Peyer's patch (tissue), 4 donors: ENCODE measurements around the gene LIFR. TPM values are rescaled to one million over a fixed set of nuclear protein-coding genes. Genes with fewer than 3 reads are reported as not detected.

Experiments used
- DNase-seq, 3 donors: peaks; one replicate each; pipeline ENCODE4 v3.0.0-alpha.2; 2017 to 2019
- H3K27ac ChIP-seq, 4 donors: fragments of 200-600 bp; sonication (generic); one replicate each; pipeline ENCODE4 v1.5.1; 2016 to 2019
- H3K27me3 ChIP-seq, 2 donors: fragments of 200-600 bp; sonication (generic); one replicate each; pipeline ENCODE4 v1.5.1; 2019
- H3K36me3 ChIP-seq, 3 donors: fragments of 200-600 bp; sonication (generic); one replicate each; pipeline ENCODE4 v1.5.1; 2016 to 2019
- H3K4me1 ChIP-seq, 4 donors: fragments of 200-600 bp; sonication (generic); one replicate each; pipeline ENCODE4 v1.5.1; 2016 to 2019
- H3K4me3 ChIP-seq, 4 donors: fragments of 200-600 bp; sonication (generic); 1 replicate in 3 of 4; 2 replicates in 1 of 4; pipeline ENCODE4 v1.5.1; 2016 to 2019; ENCODE audit warnings: mild to moderate bottlenecking in 1 of 4
- H3K9me3 ChIP-seq, 4 donors: fragments of 200-600 bp; sonication (generic); one replicate each; pipeline ENCODE4 v1.5.1; 2016 to 2019; ENCODE audit warnings: mild to moderate bottlenecking in 1 of 4
- POLR2A ChIP-seq, 2 donors: fragments of 450-650 bp; IDR thresholded peaks; one replicate each; pipeline ENCODE4 v1.5.1; 2017; ENCODE audit warnings: antibody characterized with exemption in 2 of 2, mild to moderate bottlenecking in 2 of 2, moderate library complexity in 2 of 2
- total RNA-seq, 4 donors: library from RNA; depleted of rRNA; stranded (reverse); fragments of >200 nt; gene quantifications; one replicate each; pipeline ENCODE4 v1.1.0, GENCODE V29; 2016
- TF ChIP-seq, protein P1 (sequence below), 6 experiments: fragments of 450-650 bp in 4 of 6; fragments of 200-600 bp in 2 of 6; sonication (generic) in 1 of 6; IDR thresholded peaks; one replicate each; pipeline ENCODE4 v1.5.1; 2017 to 2019; ENCODE audit warnings: antibody characterized with exemption in 6 of 6, mild to moderate bottlenecking in 3 of 6, moderate library complexity in 1 of 6

Gene LIFR
- total RNA-seq, 4 donors from 2014 or later, result 10.7 to 98.2 (median 19.9) TPM

GRCh38 chr5:38479315-38479904, 77.0 kb downstream of the LIFR start:
- no peak for DNase-seq
- no peaks in the 10 kb centered on the region for H3K36me3 ChIP-seq
- H3K4me1 ChIP-seq, result no peaks in the 10 kb centered on the region
- no peak overlapping the region for H3K27ac ChIP-seq
- TF ChIP-seq POLR2A (IDR thresholded peaks at IDR 0.05), result no peak
- TF ChIP-seq, protein P1, sequence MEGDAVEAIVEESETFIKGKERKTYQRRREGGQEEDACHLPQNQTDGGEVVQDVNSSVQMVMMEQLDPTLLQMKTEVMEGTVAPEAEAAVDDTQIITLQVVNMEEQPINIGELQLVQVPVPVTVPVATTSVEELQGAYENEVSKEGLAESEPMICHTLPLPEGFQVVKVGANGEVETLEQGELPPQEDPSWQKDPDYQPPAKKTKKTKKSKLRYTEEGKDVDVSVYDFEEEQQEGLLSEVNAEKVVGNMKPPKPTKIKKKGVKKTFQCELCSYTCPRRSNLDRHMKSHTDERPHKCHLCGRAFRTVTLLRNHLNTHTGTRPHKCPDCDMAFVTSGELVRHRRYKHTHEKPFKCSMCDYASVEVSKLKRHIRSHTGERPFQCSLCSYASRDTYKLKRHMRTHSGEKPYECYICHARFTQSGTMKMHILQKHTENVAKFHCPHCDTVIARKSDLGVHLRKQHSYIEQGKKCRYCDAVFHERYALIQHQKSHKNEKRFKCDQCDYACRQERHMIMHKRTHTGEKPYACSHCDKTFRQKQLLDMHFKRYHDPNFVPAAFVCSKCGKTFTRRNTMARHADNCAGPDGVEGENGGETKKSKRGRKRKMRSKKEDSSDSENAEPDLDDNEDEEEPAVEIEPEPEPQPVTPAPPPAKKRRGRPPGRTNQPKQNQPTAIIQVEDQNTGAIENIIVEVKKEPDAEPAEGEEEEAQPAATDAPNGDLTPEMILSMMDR (IDR thresholded peaks at IDR 0.05), result no peak
- H3K4me3 ChIP-seq, result no peak overlapping the region
- no peaks in the 10 kb centered on the region for H3K9me3 ChIP-seq
- H3K27me3 ChIP-seq, result no peaks in the 10 kb centered on the region

GRCh38 chr5:38478878-38479277, 77.6 kb downstream of the LIFR start:
- Histone ChIP-seq H3K36me3 (no peaks in the 10 kb centered on the region), H3K4me1 (no peaks in the 10 kb centered on the region), H3K27ac (no peak overlapping the region), H3K27me3 (no peaks in the 10 kb centered on the region), H3K9me3 (no peaks in the 10 kb centered on the region), H3K4me3 (no peak overlapping the region)
- TF ChIP-seq, protein P1 (IDR thresholded peaks at IDR 0.05), result no peak
- no peak for TF ChIP-seq POLR2A (IDR thresholded peaks at IDR 0.05)
- DNase-seq, result no peak

- H3K27me3 ChIP-seq, result no peaks in the 10 kb centered on the region
- no peak for DNase-seq
- H3K36me3 ChIP-seq, result no peaks in the 10 kb centered on the region
- H3K4me1 ChIP-seq, result no peaks in the 10 kb centered on the region
- TF ChIP-seq, protein P1 (IDR thresholded peaks at IDR 0.05), result no peak
- TF ChIP-seq POLR2A (IDR thresholded peaks at IDR 0.05), result no peak
- H3K9me3 ChIP-seq, result no peaks in the 10 kb centered on the region
- no peak overlapping the region for H3K27ac ChIP-seq
- no peak overlapping the region for H3K4me3 ChIP-seq
Observed at GRCh38 chr5:38478166-38478565, 78.3 kb downstream of the LIFR start.

DNA sequence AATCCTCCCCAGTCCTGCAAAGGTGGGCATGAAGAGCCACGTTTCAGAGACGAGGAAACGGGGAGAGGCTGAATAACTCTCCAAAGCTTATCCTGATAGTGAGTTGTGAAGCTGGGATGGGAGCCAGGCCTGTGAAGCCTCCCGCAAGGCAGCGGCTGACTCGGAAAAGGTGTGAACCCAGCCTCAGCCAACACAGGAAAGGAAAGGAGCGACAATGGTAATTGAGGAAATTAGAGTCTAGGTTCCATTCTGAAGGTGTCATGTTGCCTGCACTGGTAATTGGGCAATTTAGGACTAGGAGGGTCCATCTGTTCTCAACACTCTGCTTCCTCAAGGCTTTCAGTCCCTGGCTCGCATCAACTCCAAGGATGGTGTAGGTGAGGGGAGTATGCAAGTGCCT, 83.4 kb downstream of the LIFR start:
- H3K27ac ChIP-seq, result no peak overlapping the region
- no peak for TF ChIP-seq POLR2A (IDR thresholded peaks at IDR 0.05)
- TF ChIP-seq, protein P1 (IDR thresholded peaks at IDR 0.05), result no peak
- no peak for DNase-seq

GRCh38 chr5:38472541-38472940, 83.9 kb downstream of the LIFR start:
- Histone ChIP-seq H3K27ac (no peak overlapping the region), H3K9me3 (no peaks in the 10 kb centered on the region), H3K36me3 (no peaks in the 10 kb centered on the region), H3K27me3 (no peaks in the 10 kb centered on the region), H3K4me3 (no peak overlapping the region), H3K4me1 (peaks cover 0 to 14% (median 0%) of the 10 kb centered on the region in 4 donors)
- no peak for TF ChIP-seq POLR2A (IDR thresholded peaks at IDR 0.05)
- TF ChIP-seq, protein P1 (IDR thresholded peaks at IDR 0.05), result no peak
- no peak for DNase-seq

More for the DNA sequence above, 83.4 kb downstream of the LIFR start:
- Histone ChIP-seq H3K27me3 (no peaks in the 10 kb centered on the region), H3K4me3 (no peak overlapping the region), H3K36me3 (no peaks in the 10 kb centered on the region), H3K4me1 (peaks cover 0 to 9% (median 0%) of the 10 kb centered on the region in 4 donors), H3K9me3 (no peaks in the 10 kb centered on the region)

DNA sequence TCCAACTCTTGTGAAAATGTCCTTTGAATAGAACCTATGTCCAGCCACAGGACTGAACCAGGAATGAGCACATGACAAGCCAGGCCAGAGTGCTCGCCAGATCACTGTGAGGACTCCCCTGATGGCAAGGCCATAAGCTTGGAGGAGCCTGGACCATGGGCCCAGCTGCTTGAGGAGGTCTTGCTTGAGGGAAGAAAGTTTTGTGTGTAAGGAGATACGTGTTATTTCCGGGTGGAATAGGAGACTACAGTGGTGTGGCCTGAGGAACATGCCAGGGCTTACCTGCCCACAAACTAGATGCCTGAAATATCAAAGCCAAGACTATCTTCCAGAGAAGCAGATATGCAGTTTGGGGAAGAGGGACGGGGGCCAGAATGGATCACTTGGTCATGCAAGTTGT, 84.7 kb downstream of the LIFR start:
- Histone ChIP-seq H3K27ac (no peak overlapping the region), H3K27me3 (no peaks in the 10 kb centered on the region), H3K9me3 (no peaks in the 10 kb centered on the region), H3K36me3 (no peaks in the 10 kb centered on the region), H3K4me1 (peaks cover 0 to 17% (median 0%) of the 10 kb centered on the region in 4 donors), H3K4me3 (no peak overlapping the region)
- TF ChIP-seq, protein P1 (IDR thresholded peaks at IDR 0.05), result no peak
- no peak for TF ChIP-seq POLR2A (IDR thresholded peaks at IDR 0.05)
- no peak for DNase-seq
